OCI-LY1 (cell line): ENCODE measurements around the gene MARS1.

Source experiments
- H2AFZ ChIP-seq: fragments of 200-600 bp; sonication (generic), shearing (Covaris generic); 2 replicates; pipeline ENCODE4 v1.6.0; 2014; ENCODE audit warnings: antibody characterized with exemption, mild to moderate bottlenecking, low read length
- H3F3A ChIP-seq: fragments of 200-600 bp; sonication (generic), shearing (Covaris generic); 2 replicates; pipeline ENCODE4 v1.6.0; 2014; ENCODE audit warnings: mild to moderate bottlenecking, antibody characterized with exemption, low read length, moderate library complexity; ENCODE audit not compliant: insufficient read depth
- H3K27ac ChIP-seq: fragments of 200-600 bp; sonication (generic); 2 replicates; pipeline ENCODE4 v1.5.1; 2014; ENCODE audit warnings: low read length, mixed run types, mild to moderate bottlenecking, low read depth; ENCODE audit not compliant: poor library complexity, severe bottlenecking
- H3K27me3 ChIP-seq: fragments of 200-600 bp; sonication (generic); 2 replicates; pipeline ENCODE4 v1.6.0; 2014; ENCODE audit warnings: antibody characterized with exemption, mild to moderate bottlenecking, low read length, moderate library complexity; ENCODE audit not compliant: insufficient read depth
- H3K36me3 ChIP-seq: fragments of 200-600 bp; sonication (generic); 2 replicates; pipeline ENCODE4 v1.6.1; 2014; ENCODE audit warnings: mild to moderate bottlenecking, antibody characterized with exemption, low read length, moderate library complexity, mixed read lengths; ENCODE audit not compliant: insufficient read depth
- H3K4me1 ChIP-seq: fragments of 200-600 bp; sonication (generic); 2 replicates; pipeline ENCODE4 v1.5.1; 2014; ENCODE audit warnings: mild to moderate bottlenecking, low read length, moderate library complexity; ENCODE audit not compliant: insufficient read depth, severe bottlenecking
- H3K4me2 ChIP-seq: fragments of 200-600 bp; sonication (generic), shearing (Covaris generic); 2 replicates; pipeline ENCODE4 v1.6.1; 2014; ENCODE audit warnings: low read length
- H3K4me3 ChIP-seq: fragments of 200-600 bp; sonication (generic); 2 replicates; pipeline ENCODE4 v1.5.1; 2014; ENCODE audit warnings: low read length, low read depth, mild to moderate bottlenecking, mixed read lengths; ENCODE audit not compliant: poor library complexity, severe bottlenecking
- H3K79me2 ChIP-seq: fragments of 200-600 bp; shearing (Covaris generic); 2 replicates; pipeline ENCODE4 v1.6.1; 2016; ENCODE audit warnings: mixed run types, low read length, mixed read lengths; ENCODE audit not compliant: insufficient read depth
- H3K9ac ChIP-seq: fragments of 200-600 bp; sonication (generic), shearing (Covaris generic); 2 replicates; pipeline ENCODE4 v1.6.1; 2014; ENCODE audit warnings: mild to moderate bottlenecking, low read length, mixed read lengths
- H3K9me2 ChIP-seq: fragments of 200-600 bp; sonication (generic), shearing (Covaris generic); 2 replicates; pipeline ENCODE4 v1.6.1; 2014; ENCODE audit warnings: low read depth, mild to moderate bottlenecking, low read length, mixed read lengths
- H3K9me3 ChIP-seq: fragments of 200-600 bp; shearing (Covaris generic); 2 replicates; pipeline ENCODE4 v1.6.1; 2014; ENCODE audit warnings: low read length, mixed read lengths
- H4K20me1 ChIP-seq: fragments of 200-600 bp; sonication (generic), shearing (Covaris generic); 2 replicates; pipeline ENCODE4 v1.6.0; 2016; ENCODE audit warnings: mild to moderate bottlenecking, low read length; ENCODE audit not compliant: insufficient read depth
- EZH2 ChIP-seq: fragments of 200-600 bp; sonication (generic), shearing (Covaris generic); IDR thresholded peaks from 2 replicates; pipeline ENCODE4 v1.8.0; 2017; ENCODE audit warnings: borderline replicate concordance, mixed run types, mild to moderate bottlenecking, antibody characterized with exemption, low read length, moderate library complexity, mixed read lengths
- TF ChIP-seq, protein P1 (sequence below): fragments of 200-600 bp; sonication (generic), shearing (Covaris generic); IDR thresholded peaks from 2 replicates; pipeline ENCODE4 v1.5.1; 2017; ENCODE audit warnings: mild to moderate bottlenecking, antibody characterized with exemption, low read length, moderate library complexity, mixed read lengths

Gene MARS1

DNA sequence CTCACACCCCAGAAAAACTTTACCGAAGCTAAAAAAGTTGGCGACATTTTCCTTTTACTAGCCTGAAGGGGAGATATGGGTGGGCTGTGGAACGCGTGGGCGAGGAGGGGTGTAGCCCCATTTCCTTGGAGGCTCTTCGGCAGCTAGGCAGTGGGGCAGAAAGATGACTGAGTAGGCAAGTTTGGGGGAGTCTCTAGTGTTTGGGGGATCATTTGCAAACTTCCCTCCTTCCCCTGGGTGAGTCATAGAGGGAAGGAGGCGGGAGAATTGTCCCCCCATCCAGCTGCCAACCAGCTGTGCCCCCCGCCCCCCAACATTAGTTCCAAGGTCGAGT, 26.0 kb upstream of the MARS1 start:
- H3K36me3 ChIP-seq, result no peaks in the 10 kb centered on the region
- peaks cover 26% of the 10 kb centered on the region for H3K4me1 ChIP-seq
- TF ChIP-seq, protein P1, sequence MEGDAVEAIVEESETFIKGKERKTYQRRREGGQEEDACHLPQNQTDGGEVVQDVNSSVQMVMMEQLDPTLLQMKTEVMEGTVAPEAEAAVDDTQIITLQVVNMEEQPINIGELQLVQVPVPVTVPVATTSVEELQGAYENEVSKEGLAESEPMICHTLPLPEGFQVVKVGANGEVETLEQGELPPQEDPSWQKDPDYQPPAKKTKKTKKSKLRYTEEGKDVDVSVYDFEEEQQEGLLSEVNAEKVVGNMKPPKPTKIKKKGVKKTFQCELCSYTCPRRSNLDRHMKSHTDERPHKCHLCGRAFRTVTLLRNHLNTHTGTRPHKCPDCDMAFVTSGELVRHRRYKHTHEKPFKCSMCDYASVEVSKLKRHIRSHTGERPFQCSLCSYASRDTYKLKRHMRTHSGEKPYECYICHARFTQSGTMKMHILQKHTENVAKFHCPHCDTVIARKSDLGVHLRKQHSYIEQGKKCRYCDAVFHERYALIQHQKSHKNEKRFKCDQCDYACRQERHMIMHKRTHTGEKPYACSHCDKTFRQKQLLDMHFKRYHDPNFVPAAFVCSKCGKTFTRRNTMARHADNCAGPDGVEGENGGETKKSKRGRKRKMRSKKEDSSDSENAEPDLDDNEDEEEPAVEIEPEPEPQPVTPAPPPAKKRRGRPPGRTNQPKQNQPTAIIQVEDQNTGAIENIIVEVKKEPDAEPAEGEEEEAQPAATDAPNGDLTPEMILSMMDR, result no peak
- no peak for TF ChIP-seq EZH2
- peak overlapping the region; percentile 67 for H3K4me3 ChIP-seq
- peak overlapping the region; percentile 92 for H3K4me2 ChIP-seq
- peak overlapping the region; percentile 33; the same call in 1 of the 2 replicates for H2AFZ ChIP-seq
- no peaks in the 10 kb centered on the region for H3F3A ChIP-seq
- peak overlapping the region; percentile 76 for H3K9ac ChIP-seq
- no peaks in the 10 kb centered on the region for H3K9me3 ChIP-seq
- H3K79me2 ChIP-seq, result no peaks in the 10 kb centered on the region
- peaks cover 1% of the 10 kb centered on the region; the same call in 1 of the 2 replicates for H3K27me3 ChIP-seq
- no peaks in the 10 kb centered on the region for H4K20me1 ChIP-seq
- no peaks in the 10 kb centered on the region for H3K9me2 ChIP-seq
- H3K27ac ChIP-seq, result peak overlapping the region; percentile 28

DNA sequence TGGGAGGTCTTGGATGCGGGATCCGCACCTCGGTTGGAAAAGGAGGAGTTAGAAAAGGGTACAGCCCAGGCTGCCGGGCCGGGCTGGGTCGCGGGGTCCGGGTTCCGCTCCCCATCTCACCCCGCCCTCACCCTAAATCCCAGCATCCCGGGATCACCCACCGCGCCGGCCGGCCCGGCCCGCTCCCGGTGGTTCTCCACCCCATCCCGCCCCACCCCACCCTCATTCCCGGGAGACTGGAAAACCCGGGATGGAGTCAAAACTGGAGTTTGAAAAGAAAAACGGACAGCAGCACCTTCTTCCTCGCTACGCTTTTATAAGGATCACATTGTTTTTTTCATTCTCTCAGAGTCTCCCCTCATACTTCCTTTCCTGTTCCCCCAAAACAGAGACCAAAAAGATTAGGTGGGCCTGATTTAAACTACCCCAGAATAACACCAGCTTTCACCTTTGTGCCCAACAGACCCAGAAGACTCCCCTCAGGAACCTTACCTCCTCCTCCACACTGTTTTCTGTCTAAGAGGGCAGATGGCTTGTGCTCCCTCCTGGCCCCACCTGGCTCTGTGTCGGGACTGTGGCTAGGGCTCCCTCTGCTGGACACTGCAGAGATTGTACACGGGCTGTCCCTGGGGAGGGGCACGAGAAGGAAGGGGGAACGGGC, 25.5 kb upstream of the MARS1 start:
- H3K9me2 ChIP-seq, result no peaks in the 10 kb centered on the region
- H3K9ac ChIP-seq, result peak overlapping the region; percentile 76
- H3K79me2 ChIP-seq, result no peaks in the 10 kb centered on the region
- H3K4me2 ChIP-seq, result peak overlapping the region; percentile 92
- H3K27me3 ChIP-seq, result peaks cover 4% of the 10 kb centered on the region; the same call in 1 of the 2 replicates
- no peaks in the 10 kb centered on the region for H3K36me3 ChIP-seq
- no peaks in the 10 kb centered on the region for H3F3A ChIP-seq
- H3K27ac ChIP-seq, result peak overlapping the region; percentile 57
- no peaks in the 10 kb centered on the region for H3K9me3 ChIP-seq
- H3K4me1 ChIP-seq, result peaks cover 30% of the 10 kb centered on the region
- H3K4me3 ChIP-seq, result peak overlapping the region; percentile 67
- TF ChIP-seq, protein P1, result peak; percentile 95
- no peak for TF ChIP-seq EZH2
- peak overlapping the region; percentile 33; the same call in 1 of the 2 replicates for H2AFZ ChIP-seq
- H4K20me1 ChIP-seq, result no peaks in the 10 kb centered on the region

DNA sequence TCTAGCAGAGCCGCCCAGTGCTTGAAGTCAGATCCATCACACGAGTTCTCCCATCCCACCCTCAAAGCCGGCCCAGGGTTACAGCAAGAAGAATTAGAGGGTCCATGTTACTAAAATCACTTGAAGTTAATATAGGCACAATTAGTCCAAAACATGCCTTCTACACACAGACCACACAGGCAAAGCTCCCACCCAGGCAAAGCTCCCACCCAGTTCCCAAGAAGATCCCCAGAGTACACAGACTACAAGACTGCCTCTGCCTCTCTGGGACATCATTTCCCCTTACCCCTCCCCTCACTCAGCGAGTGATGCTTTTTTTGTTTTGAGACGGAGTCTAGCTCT, 25.0 kb upstream of the MARS1 start:
- Histone ChIP-seq H3K27me3 (peaks cover 4% of the 10 kb centered on the region; the same call in 1 of the 2 replicates), H3K4me1 (peaks cover 32% of the 10 kb centered on the region), H3K36me3 (no peaks in the 10 kb centered on the region), H3K27ac (no peak overlapping the region), H2AFZ (no peak overlapping the region), H3K79me2 (no peaks in the 10 kb centered on the region), H3K4me2 (peak overlapping the region; percentile 92; the same call in 1 of the 2 replicates), H4K20me1 (no peaks in the 10 kb centered on the region), H3K4me3 (no peak overlapping the region), H3F3A (no peaks in the 10 kb centered on the region), H3K9me2 (no peaks in the 10 kb centered on the region), H3K9me3 (no peaks in the 10 kb centered on the region), H3K9ac (no peak overlapping the region)
- TF ChIP-seq, protein P1, result no peak
- no peak for TF ChIP-seq EZH2
